GM21717 (cell line): Measurements from ENCODE around the gene ABCC1.
"Not testable (repeated sequence)": the region's sequence is repeated elsewhere in the genome, so short reads cannot be mapped to it uniquely, and the experiment has no call there.

Experiments used
- ATAC-seq: cut with Tn5 transposase; IDR thresholded peaks from one replicate; pipeline ENCODE4 v1.9.1; 2021; ENCODE audit warnings: mild to moderate bottlenecking, moderate library complexity; ENCODE audit not compliant: unreplicated experiment

ABCC1 gene

DNA sequence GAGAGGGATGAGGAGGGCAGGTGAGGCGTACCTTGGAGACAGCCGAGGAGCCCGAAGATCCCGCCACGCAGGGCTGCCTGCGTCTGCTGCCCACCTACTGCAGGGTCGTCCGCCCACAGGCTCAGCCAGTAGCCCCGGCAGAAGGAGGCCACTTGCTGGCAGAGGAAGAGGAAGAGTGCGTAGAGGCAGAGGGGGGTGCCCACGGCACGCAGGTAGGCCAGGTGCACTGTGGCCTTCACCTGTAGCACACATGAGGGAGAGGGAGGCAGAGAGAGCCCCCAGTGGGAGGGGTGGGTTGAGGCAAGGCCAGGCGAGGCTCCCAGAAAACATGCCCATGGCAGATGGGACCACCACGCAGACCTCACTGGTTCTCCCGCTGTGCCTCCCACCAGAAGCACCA lies 220.2 kb downstream of the ABCC1 start:
- ATAC-seq, result no peak

DNA sequence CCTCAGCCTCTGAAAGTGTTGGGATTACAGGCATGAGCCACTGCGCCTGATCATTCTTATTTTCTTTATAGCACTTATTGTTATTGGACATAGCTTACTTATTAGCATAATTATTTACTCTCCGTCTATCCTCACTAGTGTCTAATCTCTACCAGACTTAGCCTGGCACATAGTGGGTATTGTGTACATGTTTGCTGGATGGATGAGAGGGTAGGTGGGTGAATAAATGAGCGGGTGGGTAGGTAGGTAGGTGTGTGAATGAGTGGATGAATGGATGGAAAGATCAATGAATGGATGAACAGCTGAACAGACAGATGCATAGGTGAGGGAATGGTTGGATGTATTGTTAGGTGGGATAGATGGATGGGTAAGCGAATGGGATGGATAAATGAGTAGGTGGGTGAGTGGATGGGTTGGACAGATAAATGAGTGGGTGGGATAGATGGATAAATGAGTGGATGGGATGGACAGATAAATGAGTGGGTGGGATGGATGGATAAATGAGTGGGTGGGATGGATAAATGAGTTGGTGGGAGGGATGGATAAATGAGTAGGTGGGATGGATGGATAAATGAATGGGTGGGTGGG lies 222.0 kb downstream of the ABCC1 start:
- ATAC-seq, result no peak

DNA sequence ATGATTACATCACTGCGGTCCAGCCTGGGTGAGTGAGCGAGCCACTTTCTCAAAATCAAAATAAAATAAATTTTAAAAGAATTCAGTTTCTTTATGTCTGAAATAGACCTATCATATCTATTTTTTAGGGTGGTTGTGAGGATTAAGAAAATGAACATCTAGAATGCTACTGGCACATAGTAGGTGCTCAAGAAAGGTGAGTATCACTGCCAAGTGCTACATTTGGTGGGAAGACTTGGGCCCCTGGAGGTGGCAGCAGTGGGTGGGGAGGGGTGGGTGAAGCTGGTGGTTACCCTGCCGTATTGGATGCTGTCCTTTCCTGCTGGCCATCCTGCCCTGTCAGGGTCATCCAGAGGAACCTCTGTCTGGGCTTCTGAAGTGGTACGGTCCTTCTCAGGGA lies 223.6 kb downstream of the ABCC1 start:
- ATAC-seq, result no peak

GRCh38 chr16:16175296-16175695 lies 225.9 kb downstream of the ABCC1 start:
- ATAC-seq, result no peak

DNA sequence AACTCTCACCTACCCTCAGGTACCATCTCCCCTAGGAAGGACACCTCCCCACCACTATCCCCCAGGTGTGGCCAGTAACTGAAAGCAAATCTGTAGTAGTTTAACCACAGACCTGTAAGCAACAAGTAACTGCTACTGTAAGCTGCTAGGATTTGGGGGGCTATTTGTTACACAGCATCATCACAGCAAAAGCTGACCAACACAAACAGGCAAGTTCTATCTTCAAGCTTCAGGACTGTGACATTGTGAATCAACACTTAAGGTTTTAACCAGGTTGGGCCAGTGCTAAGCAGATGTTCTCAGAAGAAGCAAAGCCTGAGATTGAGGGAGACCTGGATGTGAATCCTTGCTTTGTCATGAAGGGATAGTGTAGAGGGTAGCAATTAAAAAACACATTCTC lies 226.9 kb downstream of the ABCC1 start:
- no peak for ATAC-seq

DNA sequence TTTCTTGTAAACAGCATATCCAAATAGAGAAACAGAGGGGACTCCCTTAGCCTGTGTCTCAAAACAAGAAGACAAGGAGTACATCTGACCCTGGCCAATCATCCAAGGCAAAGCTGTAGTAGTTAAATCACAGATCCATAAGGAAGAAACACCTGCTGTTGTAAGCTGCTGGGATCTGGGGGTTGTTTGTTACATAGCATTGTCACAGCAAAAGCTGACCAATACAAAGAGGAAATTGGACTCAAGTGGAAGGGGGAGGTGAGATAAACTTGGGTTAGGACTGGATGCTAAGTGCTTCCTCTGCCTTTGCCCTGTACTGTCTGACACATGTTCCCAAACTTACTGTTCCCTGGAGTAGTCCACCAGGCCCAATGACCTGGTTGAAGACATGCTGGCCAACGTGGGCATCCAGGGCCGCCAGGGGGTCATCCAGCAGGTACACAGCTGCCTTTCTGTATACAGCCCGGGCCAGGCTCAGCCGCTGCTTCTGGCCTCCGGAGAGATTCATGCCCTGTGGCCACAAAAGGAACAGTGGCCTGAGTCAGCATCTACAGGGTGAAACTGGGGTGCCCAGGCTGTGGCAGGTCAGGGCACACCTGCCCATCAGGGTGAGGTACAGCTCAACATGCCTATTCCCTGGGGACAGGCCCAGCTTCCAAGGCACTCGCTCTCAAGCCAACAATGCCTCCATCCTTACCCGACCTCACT lies 229.2 kb downstream of the ABCC1 start:
- ATAC-seq, result no peak

- not testable (repeated sequence) for ATAC-seq
These were observed 232.3 kb downstream of the ABCC1 start for GRCh38 chr16:16181748-16182147.

DNA sequence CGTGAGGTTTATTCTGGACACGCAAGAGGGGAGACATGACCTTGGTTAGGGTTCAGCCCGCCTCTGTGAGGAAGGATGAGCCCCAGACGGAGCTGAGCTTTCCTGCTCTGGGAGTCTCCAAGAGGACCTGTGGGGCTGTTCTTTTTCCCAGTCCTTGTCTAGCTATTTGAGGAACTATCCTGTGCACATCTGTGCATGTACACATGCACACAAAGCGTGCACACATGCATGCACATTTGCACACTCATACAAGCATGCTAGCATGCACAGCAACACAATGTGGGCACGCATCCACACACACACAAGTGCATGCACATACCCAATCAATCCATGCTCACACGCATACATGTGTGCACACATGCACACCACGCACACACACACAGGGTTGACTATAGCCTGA lies 233.5 kb downstream of the ABCC1 start:
- no peak for ATAC-seq

- ATAC-seq, result no peak
These were observed 234.1 kb downstream of the ABCC1 start for GRCh38 chr16:16183562-16183961.

DNA sequence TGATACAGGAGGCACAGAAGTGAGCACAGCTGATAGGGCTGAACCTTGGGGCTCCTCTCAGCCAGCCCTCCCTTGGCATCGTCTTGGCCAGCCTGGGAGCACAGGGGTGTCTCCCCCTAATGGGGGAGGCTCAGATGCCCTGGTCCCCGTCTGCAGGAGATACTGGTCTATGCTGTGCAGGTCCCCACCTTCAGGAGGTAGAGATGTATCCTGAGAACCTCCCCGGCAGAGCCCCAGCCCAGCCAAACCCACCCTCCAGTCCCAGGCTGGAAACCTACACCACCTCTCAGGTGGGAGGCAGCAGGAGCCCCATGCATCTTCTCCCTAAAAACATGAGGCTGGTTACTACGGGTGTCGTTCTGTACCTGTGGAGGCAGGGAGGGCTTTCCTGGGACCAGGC lies 235.2 kb downstream of the ABCC1 start:
- no peak for ATAC-seq

- no peak for ATAC-seq
These were observed 235.7 kb downstream of the ABCC1 start for GRCh38 chr16:16185095-16185494.

GRCh38 chr16:16186820-16187219 lies 237.4 kb downstream of the ABCC1 start:
- ATAC-seq, result no peak

GRCh38 chr16:16188827-16189226 lies 239.4 kb downstream of the ABCC1 start:
- ATAC-seq, result no peak

DNA sequence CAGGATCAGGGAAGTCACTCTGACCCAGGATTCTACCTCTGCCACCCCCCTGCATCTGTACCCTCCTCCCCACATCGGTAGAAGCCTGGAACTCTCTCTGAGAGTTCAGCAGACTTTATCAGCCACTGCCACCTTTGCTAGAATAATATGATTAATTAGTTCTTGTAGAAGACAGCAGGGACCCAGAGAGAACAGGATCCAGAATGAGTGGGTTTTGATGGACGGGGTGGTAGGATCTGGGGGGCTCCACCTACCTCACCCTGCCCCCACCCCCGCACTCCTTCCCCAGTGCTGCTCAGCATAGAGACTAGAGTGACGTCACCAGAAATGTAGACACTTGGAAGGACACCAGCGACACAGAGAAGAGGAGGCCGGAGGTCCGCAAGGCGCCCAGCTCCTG lies 240.4 kb downstream of the ABCC1 start:
- no peak for ATAC-seq

DNA sequence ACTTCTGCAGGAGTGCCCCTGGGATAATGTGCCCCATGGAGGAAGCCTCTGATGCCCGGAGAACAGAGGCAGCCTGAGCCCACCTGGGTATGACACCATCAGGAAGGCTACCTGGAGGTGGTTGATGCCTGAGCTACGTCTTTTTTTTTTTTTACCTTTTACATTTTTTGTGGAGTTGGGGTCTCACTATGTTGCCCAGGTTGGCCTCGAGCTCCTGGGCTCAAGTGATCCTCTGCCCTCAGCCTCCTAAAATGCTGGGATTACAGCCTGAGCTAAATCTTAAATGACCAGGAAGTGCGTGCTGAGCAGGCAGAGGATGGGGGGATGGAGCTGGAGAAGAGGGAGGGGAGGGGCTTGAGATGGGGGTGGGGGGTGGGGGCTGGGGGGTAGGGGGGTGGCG lies 241.1 kb downstream of the ABCC1 start:
- no peak for ATAC-seq

GRCh38 chr16:16190966-16191365 lies 241.6 kb downstream of the ABCC1 start:
- ATAC-seq, result not testable (repeated sequence)

GRCh38 chr16:16191493-16192167 lies 242.2 kb downstream of the ABCC1 start:
- ATAC-seq, result no peak
